ENCODE data around the gene TSR1. TPM values are rescaled to one million over a fixed set of nuclear protein-coding genes. Genes with fewer than 3 reads are reported as not detected.

TSR1 gene
- total and polyA plus RNA-seq, 12 donors: 12.7 to 74.6 (median 26.1) TPM

GRCh38 chr17:2363851-2364762 lies 27.9 kb upstream of the TSR1 start:
- intact Hi-C loops (cut with DNase I): no loop called here

GRCh38 chr17:2363318-2363717 lies 27.1 kb upstream of the TSR1 start:
- no peaks in the 10 kb centered on the region for H3K27me3 ChIP-seq
- no peaks in the 10 kb centered on the region for H3K9me3 ChIP-seq (replicated peaks in 1 of 3)
- H3K27ac ChIP-seq: no peak overlapping the region
- H3K4me1 ChIP-seq (replicated peaks in 1 of 2): peaks cover 0 to 6% of the 10 kb centered on the region in 2 donors
- DNase-seq: no peak
- intact Hi-C loops (cut with DNase I): no loop called here
- no peak overlapping the region for H3K4me3 ChIP-seq
- peaks cover 0 to 39% of the 10 kb centered on the region in 2 donors for H3K36me3 ChIP-seq (replicated peaks in 1 of 2)
- TF ChIP-seq CTCF (IDR thresholded peaks at IDR 0.05) (no peak), POLR2A (IDR thresholded peaks at IDR 0.05) (no peak)
- WGBS, 4 donors: 90 to 96% (median 93%) methylated on average over 6 to 21 of the region's 21 CpGs

More at GRCh38 chr17:2363851-2364762, 27.9 kb upstream of the TSR1 start:
- DNase-seq: no peak
- 75 to 97% (median 81%) methylated on average over 3 to 26 of the region's 26 CpGs for WGBS, 4 donors
- Histone ChIP-seq H3K27me3 (no peaks in the 10 kb centered on the region), H3K36me3 (replicated peaks in 1 of 2) (peaks cover 0 to 39% of the 10 kb centered on the region in 2 donors), H3K9me3 (replicated peaks in 1 of 3) (no peaks in the 10 kb centered on the region), H3K4me3 (no peak overlapping the region), H3K27ac (no peak overlapping the region), H3K4me1 (replicated peaks in 1 of 2) (peaks cover 0 to 6% of the 10 kb centered on the region in 2 donors)
- TF ChIP-seq POLR2A (IDR thresholded peaks at IDR 0.05): no peak
- TF ChIP-seq CTCF (IDR thresholded peaks at IDR 0.05): no peak

GRCh38 chr17:2362881-2363280 lies 26.6 kb upstream of the TSR1 start:
- no peak for TF ChIP-seq POLR2A (IDR thresholded peaks at IDR 0.05)
- TF ChIP-seq CTCF (IDR thresholded peaks at IDR 0.05): no peak
- no peak overlapping the region for H3K4me3 ChIP-seq
- peaks cover 0 to 6% of the 10 kb centered on the region in 2 donors for H3K4me1 ChIP-seq (replicated peaks in 1 of 2)
- intact Hi-C loops (cut with DNase I): no loop called here
- H3K36me3 ChIP-seq (replicated peaks in 1 of 2): peaks cover 0 to 40% of the 10 kb centered on the region in 2 donors
- WGBS, 4 donors: 94 to 96% methylated on average over 14 of the region's 14 CpGs; no CpG with 5 or more reads in 2 of the 4 donors
- H3K27me3 ChIP-seq: no peaks in the 10 kb centered on the region
- DNase-seq: no peak
- no peaks in the 10 kb centered on the region for H3K9me3 ChIP-seq (replicated peaks in 1 of 3)
- no peak overlapping the region for H3K27ac ChIP-seq

DNA sequence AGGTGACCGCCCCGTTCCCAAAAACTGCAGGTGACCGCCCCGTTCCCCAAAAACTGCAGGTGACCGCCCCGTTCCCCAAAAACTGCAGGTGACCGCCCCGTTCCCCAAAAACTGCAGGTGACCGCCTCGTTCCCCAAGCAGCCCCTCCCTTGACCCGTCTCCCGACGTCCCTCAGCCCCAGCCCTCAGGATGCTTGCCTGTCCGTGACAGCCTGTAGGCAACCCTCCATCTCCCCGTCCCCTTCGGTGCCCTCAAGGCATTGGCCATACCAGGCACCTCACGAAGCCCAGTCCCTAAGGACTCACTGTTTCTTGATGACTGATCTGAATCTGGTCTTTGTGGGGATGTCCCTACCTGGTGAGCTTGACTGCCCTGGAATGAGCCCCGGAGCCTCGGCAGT lies 26.2 kb upstream of the TSR1 start:
- H3K4me1 ChIP-seq (replicated peaks in 1 of 2): peaks cover 0 to 6% of the 10 kb centered on the region in 2 donors
- H3K36me3 ChIP-seq (replicated peaks in 1 of 2): peaks cover 0 to 43% of the 10 kb centered on the region in 2 donors
- intact Hi-C loops (cut with DNase I): no loop called here
- H3K4me3 ChIP-seq: no peak overlapping the region
- no peaks in the 10 kb centered on the region for H3K27me3 ChIP-seq
- DNase-seq: no peak
- no peak for TF ChIP-seq POLR2A (IDR thresholded peaks at IDR 0.05)
- no peak for TF ChIP-seq CTCF (IDR thresholded peaks at IDR 0.05)
- no peak overlapping the region for H3K27ac ChIP-seq
- 91 to 97% (median 94%) methylated on average over 17 to 19 of the region's 19 CpGs for WGBS, 4 donors
- no peaks in the 10 kb centered on the region for H3K9me3 ChIP-seq (replicated peaks in 1 of 3)

All from adrenal gland (tissue), 12 donors.